Left renal pelvis (tissue), 4 donors: Measurements from ENCODE around the gene DUSP19. TPM values are rescaled to one million over a fixed set of nuclear protein-coding genes. Genes with fewer than 3 reads are reported as not detected.
A peak's percentile ranks its signal among the peaks of the same experiment; 100 is the strongest.
"Not testable (repeated sequence)": the region's sequence is repeated elsewhere in the genome, so short reads cannot be mapped to it uniquely, and the experiment has no call there.

ENCODE experiments used
- DNase-seq, 4 donors: peaks; one replicate each; pipeline ENCODE4 v3.0.0-alpha.2; 2013; ENCODE audit warnings: low read depth in 4 of 4, low spot score in 3 of 4
- polyA plus RNA-seq, 4 donors: library from polyadenylated mRNA; unstranded; fragments of 120-200 nt; gene quantifications; one replicate each; pipeline ENCODE4 v1.2.1, GENCODE V29; 2013; ENCODE audit not compliant: insufficient read length in 4 of 4

Gene DUSP19
- polyA plus RNA-seq: 1 to 10 TPM; 4.0 to 6.8 (median 5.2) TPM

GRCh38 chr2:183078464-183079138, at the start of gene DUSP19:
Gene DUSP19 (plus strand): TSS chr2:183078747. CDS start chr2:183078934, 187 bp downstream.
- DNase-seq: peak; percentile 92 to 99 (median 96)

GRCh38 chr2:183029219-183029618, 49.3 kb upstream of the DUSP19 start:
- no peak for DNase-seq

DNA sequence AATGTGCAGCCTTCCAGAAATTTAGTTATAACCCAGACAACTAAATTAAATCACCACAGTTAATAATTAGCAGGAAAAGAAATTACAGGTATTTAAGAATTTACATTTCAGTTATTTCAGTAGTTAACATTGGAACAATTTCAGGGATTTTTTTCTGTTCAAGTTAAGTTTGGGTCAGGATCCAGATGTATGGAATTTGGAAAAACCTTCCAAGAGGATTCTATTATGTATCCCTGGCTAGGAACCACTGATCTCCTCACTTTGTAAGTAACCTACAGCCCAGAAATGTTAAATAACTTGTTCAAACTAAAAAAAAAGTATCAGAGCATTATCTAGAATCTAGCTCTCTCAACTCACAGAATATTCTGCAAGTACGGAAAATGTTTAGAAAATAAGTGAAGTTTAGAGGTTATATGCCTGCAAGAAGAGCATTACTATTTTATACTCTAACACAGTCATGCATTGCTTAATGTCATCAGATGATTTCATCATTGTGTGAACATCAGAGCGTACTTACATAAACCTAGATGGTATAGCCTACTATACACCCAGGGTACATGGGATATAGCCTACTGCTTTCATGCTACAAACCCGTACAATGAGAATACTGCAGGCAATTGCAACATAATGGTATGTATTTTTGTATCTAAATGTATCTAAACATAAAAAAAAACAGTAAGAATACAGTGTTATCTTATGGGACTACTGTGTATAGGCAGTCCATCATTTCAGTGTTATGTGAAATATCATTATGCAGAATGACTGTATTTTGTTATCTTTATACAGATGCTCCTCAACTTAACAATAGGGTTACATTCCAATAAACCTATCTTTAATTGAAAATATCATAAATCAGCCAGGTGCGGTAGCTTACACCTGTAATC, 46.4 kb upstream of the DUSP19 start:
- no peak for DNase-seq

GRCh38 chr2:183033951-183034350, 44.6 kb upstream of the DUSP19 start:
- no peak for DNase-seq

DNA sequence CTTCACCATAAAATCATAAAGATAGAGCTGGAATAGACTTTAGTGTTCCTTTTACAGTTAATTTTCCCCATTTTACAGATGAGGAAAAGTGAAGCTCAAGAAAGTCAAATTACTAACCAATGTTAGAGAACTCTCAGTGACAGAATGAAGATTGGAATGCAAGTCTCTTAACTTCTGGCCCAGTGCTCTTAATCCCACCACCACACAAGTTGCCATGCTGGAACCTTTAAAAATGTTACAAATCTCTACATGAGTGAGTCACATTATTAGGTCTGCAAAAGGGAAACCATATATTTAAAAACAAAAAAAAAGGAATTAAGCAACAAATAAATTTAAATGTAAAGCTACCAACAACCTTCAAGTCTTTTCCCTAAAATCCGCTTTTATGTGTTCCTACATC, 43.7 kb upstream of the DUSP19 start:
- DNase-seq: no peak

GRCh38 chr2:183035298-183035953, 43.1 kb upstream of the DUSP19 start:
- no peak for DNase-seq

DNA sequence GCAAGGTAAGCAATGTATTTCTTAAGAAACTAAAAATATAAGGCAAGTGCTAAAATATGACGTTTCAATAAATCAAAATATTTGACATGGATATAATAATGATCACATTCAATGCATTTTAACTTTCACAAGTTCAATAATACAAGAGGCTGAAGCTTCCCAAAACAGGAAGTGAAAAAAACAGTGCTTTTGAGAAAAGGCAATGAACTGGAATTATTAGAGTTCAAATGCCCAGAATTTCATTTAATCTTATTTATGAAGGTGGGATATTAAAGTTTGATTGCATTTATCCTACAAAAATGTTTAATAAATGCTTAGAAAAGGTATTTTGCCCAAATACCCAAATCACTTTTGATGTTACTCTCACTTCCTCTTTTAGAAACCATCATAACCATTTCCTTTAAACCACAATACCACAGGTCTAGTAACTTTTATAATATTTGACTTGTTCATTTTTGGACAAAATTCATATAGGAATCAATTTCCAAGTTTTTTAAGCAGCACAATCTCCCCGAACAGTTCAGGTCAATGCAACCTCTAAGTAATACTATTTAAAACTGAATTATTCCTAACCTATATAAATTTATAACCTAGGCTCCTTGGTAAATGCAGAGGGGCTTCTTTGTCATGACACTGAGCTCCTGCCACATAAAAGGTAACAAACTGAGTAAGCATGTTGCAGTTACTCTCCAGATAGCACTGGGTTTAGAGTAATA, 42.4 kb upstream of the DUSP19 start:
- no peak for DNase-seq

DNA sequence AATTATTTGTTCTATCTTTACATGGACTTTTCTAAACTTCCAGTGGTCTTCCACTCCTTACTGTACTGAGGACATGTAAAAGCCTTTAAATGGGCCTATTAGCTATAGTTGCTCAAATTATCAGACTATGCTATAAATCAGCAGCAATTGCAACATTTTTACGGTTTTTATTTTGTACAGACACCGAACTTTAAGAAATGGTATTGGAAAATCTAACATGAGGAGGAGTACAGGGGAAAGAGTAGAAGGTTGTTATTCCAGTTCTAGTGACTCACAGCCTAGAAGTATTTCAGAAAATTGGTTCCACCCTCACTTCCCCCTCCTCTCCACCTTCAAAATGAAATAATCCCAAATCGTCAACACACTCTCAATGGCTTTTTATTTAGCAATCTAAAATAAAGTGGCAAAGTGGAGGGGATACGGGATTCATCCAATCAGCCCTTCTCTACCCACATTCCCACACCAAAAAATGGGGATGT, 41.4 kb upstream of the DUSP19 start:
- peak in 3 of 4 donors; percentile 11 to 25 (median 22) for DNase-seq

GRCh38 chr2:183037553-183038340, 40.8 kb upstream of the DUSP19 start:
- DNase-seq: peak; percentile 24 to 46 (median 34)

- DNase-seq: peak; percentile 61 to 75 (median 70)
Observed at GRCh38 chr2:183038341-183039300, 39.9 kb upstream of the DUSP19 start, which contains the start of gene NCKAP1. Gene NCKAP1 (minus strand): TSS chr2:183038457. CDS start chr2:183038099, 358 bp downstream.

DNA sequence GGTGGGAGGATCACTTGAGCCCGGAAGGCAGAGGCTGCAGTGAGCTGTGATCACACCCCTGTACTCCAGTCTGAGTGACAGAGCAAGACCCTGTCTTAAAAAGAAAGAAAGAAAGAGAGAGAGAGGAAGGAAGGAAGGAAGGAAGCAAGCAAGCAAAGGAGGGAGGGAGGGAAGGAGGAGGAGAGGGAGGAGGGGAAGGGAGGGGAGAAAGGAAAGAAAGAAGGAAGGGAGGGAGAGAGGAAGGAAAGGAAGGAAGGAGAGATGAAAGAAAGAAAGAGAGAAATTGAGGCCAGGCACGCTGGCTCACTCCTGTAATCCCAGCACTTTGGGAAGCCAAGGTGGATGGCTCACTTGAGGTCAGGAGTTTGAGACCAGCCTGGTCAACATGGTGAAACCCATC, 37.9 kb upstream of the DUSP19 start:
- no peak for DNase-seq

DNA sequence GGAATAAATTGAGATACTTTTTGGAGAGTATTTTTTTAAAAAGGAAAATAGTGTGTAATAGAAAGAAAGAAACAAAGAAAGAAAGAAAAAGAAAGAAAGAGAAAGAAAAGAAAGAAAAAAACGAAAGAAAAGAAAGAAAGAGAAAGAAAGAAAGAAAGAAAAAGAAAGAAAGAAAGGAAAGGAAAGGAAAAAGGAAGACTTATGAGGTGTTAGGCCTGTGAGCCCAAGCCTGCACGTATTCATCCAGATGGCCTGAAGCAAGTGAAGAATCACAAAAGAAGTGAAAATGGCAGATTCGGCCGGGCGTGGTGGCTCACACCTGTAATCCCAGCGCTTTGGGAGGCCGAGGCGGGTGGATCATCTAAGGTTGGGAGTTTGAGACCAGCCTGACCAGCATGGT, 35.0 kb upstream of the DUSP19 start:
- not testable (repeated sequence) for DNase-seq

DNA sequence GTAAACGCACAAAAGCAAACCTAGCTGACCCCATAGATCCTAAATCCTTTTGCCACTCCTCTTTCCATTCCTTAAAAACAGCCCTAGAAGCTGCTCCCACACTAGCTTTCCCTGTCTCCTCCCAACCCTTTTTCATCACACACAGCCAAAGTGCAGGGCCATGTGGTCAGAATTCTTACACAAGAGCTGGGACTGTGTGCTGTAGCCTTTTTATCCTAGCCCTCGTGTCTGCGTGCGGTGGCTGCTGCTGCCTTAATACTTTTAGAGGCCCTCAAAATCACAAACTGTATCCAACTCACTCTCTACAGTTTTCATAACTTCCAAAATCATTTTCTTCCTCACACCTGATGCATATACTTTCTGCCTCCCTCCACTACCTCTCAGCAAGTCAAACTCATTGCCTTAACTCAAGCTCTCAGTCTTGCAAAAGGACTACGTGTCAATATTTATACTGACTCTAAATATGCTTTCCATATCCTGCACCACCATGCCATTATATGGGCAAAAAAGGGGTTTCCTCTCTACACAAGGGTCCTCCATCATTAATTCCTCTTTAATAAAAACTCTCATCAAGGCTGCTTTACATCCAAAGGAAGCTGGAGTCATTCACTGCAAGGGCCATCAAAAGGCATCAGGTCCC, 30.9 kb upstream of the DUSP19 start:
- DNase-seq: not testable (repeated sequence)

DNA sequence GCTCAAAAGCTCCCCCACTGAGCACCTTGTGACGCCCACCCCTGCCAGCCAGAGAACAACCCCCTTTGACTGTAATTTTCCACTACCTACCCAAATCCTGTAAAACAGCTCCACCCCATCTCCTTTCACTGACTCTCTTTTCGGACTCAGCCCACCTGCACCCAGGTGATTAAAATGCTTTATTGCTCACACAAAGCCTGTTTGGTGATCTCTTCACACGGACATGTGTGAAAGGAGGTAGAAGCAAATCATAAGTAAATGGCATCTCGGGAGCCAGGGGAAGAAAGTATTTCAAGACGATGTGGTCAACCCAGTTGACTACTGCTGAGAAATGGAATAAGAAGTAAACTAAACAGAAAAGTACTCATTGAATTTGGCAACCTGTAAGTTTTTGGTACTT, 29.1 kb upstream of the DUSP19 start:
- no peak for DNase-seq

DNA sequence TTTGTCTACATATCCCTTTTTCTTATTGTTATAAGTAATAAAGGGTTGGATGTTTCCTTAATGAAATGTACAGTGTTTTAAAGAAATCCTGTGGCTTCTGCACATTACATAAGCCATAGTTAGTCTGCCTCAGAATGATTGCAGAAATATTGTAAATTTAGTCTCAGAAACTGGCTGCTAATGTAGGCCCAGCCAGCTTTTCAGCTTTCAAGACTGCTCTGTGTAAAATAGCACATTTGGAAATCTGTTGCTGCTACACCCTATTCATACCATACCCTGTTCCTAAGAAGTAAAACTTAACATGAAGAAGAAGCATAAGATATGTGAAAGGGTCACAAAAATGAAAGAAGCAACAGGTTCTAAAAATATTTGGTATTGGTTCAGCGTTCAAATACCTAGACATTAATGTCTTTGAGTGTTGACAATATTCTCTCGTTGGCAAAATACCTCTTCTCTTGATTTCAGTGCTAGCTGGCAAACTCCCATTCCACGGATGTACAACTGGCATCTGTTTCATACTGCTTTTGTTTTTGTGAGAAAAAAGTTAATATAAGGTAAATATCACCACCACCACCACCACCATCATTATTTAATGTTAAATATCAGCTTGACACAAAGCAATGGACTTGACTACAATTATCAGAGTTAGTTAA, 21.1 kb upstream of the DUSP19 start:
- no peak for DNase-seq

DNA sequence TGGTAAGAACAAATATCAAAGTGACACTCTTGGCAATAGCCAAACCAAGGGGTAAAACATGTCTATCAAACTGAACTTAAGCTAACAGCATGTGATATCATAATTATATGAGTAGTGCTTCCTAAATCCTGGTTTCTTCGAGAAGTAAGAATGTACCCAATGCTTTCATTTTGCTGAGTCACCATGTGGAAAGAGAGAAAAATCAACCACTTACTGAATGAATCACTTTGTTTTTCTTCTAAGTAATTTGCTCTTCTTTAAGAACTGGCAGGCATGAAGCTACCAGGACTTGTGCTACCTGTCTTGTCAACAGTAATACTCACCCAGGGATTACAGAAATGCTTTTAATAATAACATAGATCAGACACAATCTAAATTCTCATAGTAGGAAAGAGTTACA, 19.0 kb upstream of the DUSP19 start:
- DNase-seq: no peak

GRCh38 chr2:183060571-183061231, 17.8 kb upstream of the DUSP19 start:
- DNase-seq: no peak
